Pancreas (tissue), 10 donors: ENCODE measurements around the gene RPA3. TPM values are rescaled to one million over a fixed set of nuclear protein-coding genes. Genes with fewer than 3 reads are reported as not detected.

Experiments used
- ATAC-seq, 4 donors: fragments of 200-7000 bp; cut with Tn5 transposase; one replicate each; pipeline versions ENCODE4 v1.8.0 to v1.9.1; 2020; ENCODE audit warnings: mild to moderate bottlenecking in 4 of 4, moderate library complexity in 4 of 4
- DNase-seq, 6 donors: peaks; one replicate each; pipeline ENCODE4 v3.0.0-alpha.2; 2020
- FAIRE-seq: peaks from 2 replicates; lab custom pipeline; 2012; peaks lifted over from hg19 to GRCh38; lab: Jason Lieb, UNC
- H3K27ac ChIP-seq, 4 donors: fragments of 200-600 bp; sonication (generic); 1 replicate in 3 of 4; 2 replicates in 1 of 4; pipeline versions ENCODE4 v1.5.0 to v1.8.0; 2020
- H3K27me3 ChIP-seq, 4 donors: fragments of 200-600 bp; one replicate each; pipeline ENCODE4 v1.8.0; 2021
- H3K36me3 ChIP-seq, 3 donors: fragments of 200-600 bp; sonication (generic) in 1 of 3; one replicate each; pipeline versions ENCODE4 v1.5.0 to v1.8.0; 2020 to 2021
- H3K4me1 ChIP-seq, 3 donors: fragments of 200-600 bp; one replicate each; pipeline ENCODE4 v1.8.0; 2021
- H3K4me3 ChIP-seq, 4 donors: fragments of 200-600 bp; sonication (generic) in 2 of 4; one replicate each; pipeline versions ENCODE4 v1.5.0 to v1.8.0; 2020 to 2021
- H3K9me3 ChIP-seq, 4 donors: fragments of 200-600 bp; one replicate each; pipeline ENCODE4 v1.8.0; 2021
- CTCF ChIP-seq, 4 donors: fragments of 200-600 bp; sonication (generic) in 3 of 4; IDR thresholded peaks; one replicate each; pipeline versions ENCODE4 v1.5.0 to v1.8.0; 2021; ENCODE audit warnings: antibody characterized with exemption in 4 of 4
- WGBS, 2 donors: extraction: QIAGEN DNeasy Blood & Tissue Kit; methylation state at CpG; one replicate each; pipeline ENCODE4 v1.1.7; 2013; 5-methylcytosine and 5-hydroxymethylcytosine counted together
- intact Hi-C, 3 donors: fragments of 100-400 bp; cut with DNase I; formaldehyde crosslinking; loops; one replicate each; pipeline versions ENCODE4 v1.11.1 to v1.14.2; 2022
- polyA plus RNA-seq, 2 donors: library from polyadenylated mRNA; stranded (reverse); fragments of 200-250 nt; gene quantifications; one replicate each; pipeline ENCODE4 v1.2.3, GENCODE V29; 2013
- total RNA-seq, 6 donors: library from RNA; stranded (reverse); fragmentation: NEBNext Ultra II Directional in 4 of 6; extraction: Animal tissue kit (Norgen Biotek cat#: 25700) in 4 of 6; gene quantifications; one replicate each; pipeline versions ENCODE4 v1.2.1 to v1.2.4, GENCODE V29; 2021 to 2023
- donor health status: healthy with polysubstance abuse.
- donor health status: DM: no; HTN: no; CAD: no; lungs with moderate emphysema.
- donor health status: DM: no; HTN: no; CAD: no.
- donor health status: control.
- donor health status: control.
- donor health status: Bipolar disorder and iron deficiency.
- donor health status: DM: yes; HTN: yes; CAD: no.
- donor health status: DM: no; HTN: no; CAD: no.
- donor health status: DM: no; HTN: no; CAD: no.
- donor health status: DM: yes; HTN: yes; CAD: no.

Gene RPA3
- total and polyA plus RNA-seq, 8 donors: 5.2 to 16.0 (median 10.0) TPM

GRCh38 chr7:7699970-7700369 lies 18.4 kb downstream of the RPA3 start:
- ATAC-seq: no peak
- H3K27me3 ChIP-seq: no peaks in the 10 kb centered on the region
- H3K4me3 ChIP-seq: no peak overlapping the region
- intact Hi-C loops: no loop called here
- TF ChIP-seq CTCF (IDR thresholded peaks at IDR 0.05): no peak
- H3K27ac ChIP-seq: no peak overlapping the region
- peaks cover 11 to 30% (median 22%) of the 10 kb centered on the region in 3 donors for H3K4me1 ChIP-seq
- no peak for DNase-seq
- H3K9me3 ChIP-seq: no peaks in the 10 kb centered on the region
- no peak for FAIRE-seq
- H3K36me3 ChIP-seq: no peaks in the 10 kb centered on the region

- Histone ChIP-seq H3K27ac (no peak overlapping the region), H3K4me1 (peaks cover 11 to 32% (median 25%) of the 10 kb centered on the region in 3 donors), H3K27me3 (no peaks in the 10 kb centered on the region), H3K9me3 (no peaks in the 10 kb centered on the region), H3K36me3 (no peaks in the 10 kb centered on the region), H3K4me3 (no peak overlapping the region)
- intact Hi-C loops: no loop called here
- TF ChIP-seq CTCF (IDR thresholded peaks at IDR 0.05): no peak
- ATAC-seq: no peak
- no peak for DNase-seq
- no peak for FAIRE-seq
These were observed 19.0 kb downstream of the RPA3 start for GRCh38 chr7:7699380-7699779.

GRCh38 chr7:7698930-7699329 lies 19.5 kb downstream of the RPA3 start:
- Histone ChIP-seq H3K27ac (no peak overlapping the region), H3K36me3 (no peaks in the 10 kb centered on the region), H3K27me3 (no peaks in the 10 kb centered on the region), H3K4me3 (no peak overlapping the region), H3K9me3 (no peaks in the 10 kb centered on the region), H3K4me1 (peaks cover 11 to 32% (median 25%) of the 10 kb centered on the region in 3 donors)
- no peak for ATAC-seq
- FAIRE-seq: no peak
- intact Hi-C loops: no loop called here
- TF ChIP-seq CTCF (IDR thresholded peaks at IDR 0.05): no peak
- DNase-seq: no peak
- WGBS, 2 donors: 76 to 90% methylated on average over 2 of the region's 2 CpGs

GRCh38 chr7:7696458-7697119 lies 21.8 kb downstream of the RPA3 start:
- intact Hi-C loops: no loop called here
- H3K27me3 ChIP-seq: no peaks in the 10 kb centered on the region
- no peaks in the 10 kb centered on the region for H3K36me3 ChIP-seq
- 14 to 17% methylated on average over 3 of the region's 3 CpGs for WGBS, 2 donors
- peak overlapping the region in 3 of 4 donors; percentile 29 to 65 (median 58) for H3K27ac ChIP-seq
- ATAC-seq (peak; percentile 94 to 96 (median 95)), FAIRE-seq (no peak), DNase-seq (peak in 3 of 6 donors; percentile 18 to 33 (median 23))
- H3K4me1 ChIP-seq: peaks cover 11 to 32% (median 21%) of the 10 kb centered on the region in 3 donors
- H3K4me3 ChIP-seq: no peak overlapping the region
- H3K9me3 ChIP-seq: no peaks in the 10 kb centered on the region
- TF ChIP-seq CTCF (IDR thresholded peaks at IDR 0.05): no peak

GRCh38 chr7:7695111-7695817 lies 23.1 kb downstream of the RPA3 start:
- FAIRE-seq (no peak), DNase-seq (no peak), ATAC-seq (no peak)
- Histone ChIP-seq H3K36me3 (no peaks in the 10 kb centered on the region), H3K4me3 (no peak overlapping the region), H3K9me3 (no peaks in the 10 kb centered on the region), H3K27ac (peak overlapping the region in 1 of 4 donors; percentile 12), H3K4me1 (peaks cover 11 to 32% (median 21%) of the 10 kb centered on the region in 3 donors), H3K27me3 (no peaks in the 10 kb centered on the region)
- no peak for TF ChIP-seq CTCF (IDR thresholded peaks at IDR 0.05)
- intact Hi-C loops: no loop called here
- WGBS, 2 donors: 12 to 15% methylated on average over 5 of the region's 5 CpGs
